GM21576 (cell line): Measurements from ENCODE around the gene KRTAP6-1.

Experiments used
- ATAC-seq: cut with Tn5 transposase; IDR thresholded peaks from one replicate; pipeline ENCODE4 v1.9.1; 2021; ENCODE audit warnings: mild to moderate bottlenecking, moderate library complexity; ENCODE audit not compliant: unreplicated experiment

Gene KRTAP6-1, protein sequence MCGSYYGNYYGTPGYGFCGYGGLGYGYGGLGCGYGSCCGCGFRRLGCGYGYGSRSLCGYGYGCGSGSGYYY

DNA sequence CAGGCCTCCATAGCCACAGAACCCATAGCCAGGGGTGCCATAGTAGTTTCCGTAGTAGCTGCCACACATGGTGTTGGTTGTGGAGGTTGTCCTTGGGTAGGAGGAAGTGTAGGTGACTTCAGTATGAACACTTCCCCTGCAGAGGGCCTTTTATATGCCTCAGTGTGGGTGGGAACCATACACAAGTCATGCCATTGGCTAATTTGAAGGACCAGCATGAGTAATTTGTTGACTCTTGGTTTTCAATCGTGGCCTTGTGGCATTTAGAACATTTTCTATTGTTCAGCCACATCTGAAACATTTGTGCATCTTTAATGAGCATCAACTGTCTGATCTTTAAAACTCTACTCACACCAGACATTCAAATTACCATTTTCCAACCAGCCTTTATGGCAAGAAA lies at the start of gene KRTAP6-1:
KRTAP6-1 (minus strand) TSS at position 95 of the 400 bp plus-strand sequence; CDS start at position 69, 26 bp downstream.
- no peak for ATAC-seq

DNA sequence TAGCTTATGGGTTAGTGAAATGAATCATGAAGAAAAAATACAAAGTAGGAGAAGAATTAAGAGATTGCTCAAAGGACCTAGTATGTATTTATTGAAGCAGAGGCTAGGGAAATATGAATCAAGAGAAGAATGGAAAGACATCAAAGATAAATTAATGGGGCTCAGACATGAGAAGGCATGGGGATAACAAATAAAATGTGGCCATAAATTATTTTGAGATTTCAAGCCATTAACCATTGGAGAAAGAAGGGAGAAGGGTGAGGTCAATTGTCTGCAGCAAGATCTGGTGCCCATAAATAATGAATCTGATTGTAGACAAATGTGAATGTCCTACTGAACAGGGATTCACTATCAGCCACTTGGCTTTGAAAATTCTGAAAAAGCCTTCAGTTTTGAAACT lies 39.2 kb upstream of the KRTAP6-1 start:
- ATAC-seq, result no peak

DNA sequence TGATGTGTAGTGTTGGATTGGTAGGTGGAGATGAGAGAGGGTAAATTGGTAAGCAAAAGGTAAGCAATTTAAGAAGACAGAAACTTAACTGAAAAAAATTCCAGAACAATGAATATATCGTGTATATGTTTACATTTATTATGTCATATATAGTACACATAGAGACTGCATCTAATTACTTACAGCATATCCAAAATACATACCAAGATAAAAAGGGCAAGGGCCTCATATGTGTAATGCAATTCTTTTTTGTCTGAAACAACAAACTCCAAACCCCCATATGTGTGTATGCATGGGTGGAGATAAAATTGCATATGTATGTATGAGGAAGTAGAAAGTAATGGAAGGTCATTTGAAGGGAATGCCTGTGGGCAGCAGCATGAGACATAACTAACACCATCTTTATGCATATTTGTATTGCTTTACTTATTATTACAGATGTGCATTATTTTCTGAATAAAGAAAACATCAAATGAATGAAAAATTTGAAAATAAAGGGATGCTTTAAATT lies 33.2 kb upstream of the KRTAP6-1 start:
- ATAC-seq, result no peak

DNA sequence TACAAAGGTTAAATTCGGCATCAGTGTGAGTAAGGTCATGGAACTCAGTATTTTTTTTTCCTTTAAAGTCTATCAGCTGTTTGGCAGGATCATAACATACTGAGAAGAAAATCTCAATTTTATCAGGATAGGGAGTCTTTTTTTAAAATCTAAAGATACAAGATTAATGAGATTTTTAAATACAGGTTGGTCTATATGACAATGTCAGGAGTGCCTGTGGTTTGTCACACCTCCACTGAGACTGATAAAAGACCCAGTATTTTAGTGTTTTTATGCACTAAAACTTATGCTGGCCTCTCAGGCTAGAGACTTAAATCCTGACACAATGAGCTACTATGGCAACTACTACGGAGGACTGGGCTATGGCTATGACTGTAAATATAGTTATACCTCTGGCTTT lies 28.8 kb upstream of the KRTAP6-1 start, which contains the start of gene KRTAP20-3:
KRTAP20-3 (plus strand) TSS at position 301 of the 400 bp plus-strand sequence.
- no peak for ATAC-seq

DNA sequence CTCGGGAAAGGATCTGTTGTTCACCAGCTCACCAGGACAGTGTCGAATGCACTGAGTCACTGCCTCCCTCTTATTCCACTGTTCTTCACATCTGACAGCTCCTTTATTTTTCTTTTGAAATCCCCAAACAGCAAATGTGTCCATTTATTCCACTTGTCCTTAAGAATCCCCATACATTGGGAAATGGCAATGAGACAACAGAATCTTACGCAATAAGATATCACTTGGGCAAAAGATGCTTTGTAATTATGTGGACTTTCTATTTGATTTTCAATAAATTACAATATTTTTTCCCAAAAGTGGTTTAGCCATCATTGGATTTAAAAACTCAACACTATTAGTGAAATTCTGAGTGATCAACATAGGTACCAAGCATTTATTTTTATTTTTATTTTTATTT lies 25.0 kb upstream of the KRTAP6-1 start:
- ATAC-seq, result no peak

DNA sequence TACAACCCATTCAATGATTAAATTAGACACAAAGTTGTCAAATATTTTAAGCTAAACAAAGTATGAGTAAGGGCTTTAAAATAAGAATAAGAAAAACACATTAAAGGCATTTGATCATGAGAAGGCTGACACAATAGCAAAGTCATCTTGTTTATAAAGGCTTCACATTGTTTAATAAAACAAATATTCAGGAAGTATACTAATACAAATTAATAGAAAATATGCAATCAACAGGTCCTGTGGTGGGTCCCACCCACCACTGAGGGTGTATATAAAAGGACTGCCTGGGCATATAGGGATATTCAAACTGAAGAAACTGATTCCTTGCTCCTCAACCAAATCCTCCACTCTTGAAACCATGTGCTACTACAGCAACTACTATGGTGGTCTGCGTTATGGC lies 21.2 kb upstream of the KRTAP6-1 start, which contains the start of gene KRTAP20-2:
KRTAP20-2 (plus strand) TSS at position 301 of the 400 bp plus-strand sequence; CDS start at position 359, 58 bp downstream.
- no peak for ATAC-seq

DNA sequence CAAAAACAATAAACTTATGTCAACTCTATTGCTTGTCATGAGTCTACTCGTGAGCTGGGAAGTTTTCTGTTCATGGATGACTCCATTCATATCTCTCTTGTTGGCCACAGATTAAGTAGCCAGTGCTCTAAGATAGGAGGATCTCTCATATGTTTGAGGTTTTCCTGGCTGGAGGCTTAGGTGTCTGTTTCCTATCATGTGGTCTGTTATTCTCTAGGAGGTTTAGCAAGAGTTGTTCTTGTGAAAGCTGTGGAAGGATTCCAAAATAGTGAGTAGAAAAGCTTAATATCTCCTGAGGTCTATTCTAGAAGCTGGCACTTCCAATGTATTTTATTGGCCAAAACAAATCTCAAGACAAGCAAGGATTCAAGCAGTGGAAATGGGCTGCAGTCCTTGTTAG lies 15.5 kb upstream of the KRTAP6-1 start:
- ATAC-seq, result no peak

DNA sequence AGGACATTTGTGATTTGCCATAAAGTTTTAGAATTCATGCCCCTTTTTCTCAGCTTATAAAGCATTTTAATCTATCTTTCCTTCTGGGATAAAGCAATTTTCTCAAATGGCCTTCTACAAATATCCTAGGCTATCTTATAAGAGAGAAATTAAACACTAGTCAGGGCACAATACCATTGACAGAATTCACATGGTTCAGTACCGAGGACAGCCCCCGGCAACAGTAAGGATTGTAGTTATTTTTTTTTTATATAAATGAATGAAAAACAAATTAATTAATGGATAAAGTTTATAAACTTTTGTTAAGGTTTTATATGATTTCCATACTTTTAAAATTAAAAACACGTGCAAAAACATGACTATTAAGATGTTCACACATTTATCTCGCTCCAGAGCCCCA lies 14.4 kb upstream of the KRTAP6-1 start:
- ATAC-seq, result no peak

DNA sequence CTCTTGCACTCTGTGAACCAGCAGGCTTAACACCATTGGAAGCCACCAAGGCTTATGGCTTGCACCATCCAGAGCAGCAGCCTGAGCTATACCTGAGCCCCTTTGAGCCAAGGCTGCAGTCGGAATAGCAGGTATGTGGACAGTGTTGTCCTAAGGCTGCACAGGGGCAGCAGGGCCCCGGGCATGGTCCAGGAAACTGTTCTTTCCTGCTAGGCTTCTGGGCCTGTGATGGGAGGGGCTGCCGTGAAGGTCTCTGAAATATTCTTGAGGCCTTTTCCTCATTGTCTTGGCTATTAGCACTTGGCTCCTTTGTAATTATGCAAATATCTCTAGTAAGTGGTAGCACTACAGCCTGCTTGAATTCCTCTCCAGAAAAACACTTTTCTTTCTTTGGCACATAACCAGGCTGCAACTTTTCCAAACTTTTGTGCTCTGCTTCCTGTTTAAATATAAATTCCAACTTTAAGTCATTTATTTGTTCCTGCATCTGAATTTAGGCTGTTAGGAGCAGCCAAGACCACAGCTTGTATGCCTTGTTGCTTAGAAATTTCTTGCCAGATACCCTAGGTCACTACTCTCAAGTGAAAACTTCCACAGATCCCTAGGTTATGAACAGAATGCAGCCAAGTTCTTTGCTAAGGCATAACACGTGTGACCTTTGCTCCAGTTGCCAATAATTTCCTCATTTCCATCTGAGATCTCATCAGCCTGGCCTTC lies 11.9 kb upstream of the KRTAP6-1 start:
- ATAC-seq, result no peak

DNA sequence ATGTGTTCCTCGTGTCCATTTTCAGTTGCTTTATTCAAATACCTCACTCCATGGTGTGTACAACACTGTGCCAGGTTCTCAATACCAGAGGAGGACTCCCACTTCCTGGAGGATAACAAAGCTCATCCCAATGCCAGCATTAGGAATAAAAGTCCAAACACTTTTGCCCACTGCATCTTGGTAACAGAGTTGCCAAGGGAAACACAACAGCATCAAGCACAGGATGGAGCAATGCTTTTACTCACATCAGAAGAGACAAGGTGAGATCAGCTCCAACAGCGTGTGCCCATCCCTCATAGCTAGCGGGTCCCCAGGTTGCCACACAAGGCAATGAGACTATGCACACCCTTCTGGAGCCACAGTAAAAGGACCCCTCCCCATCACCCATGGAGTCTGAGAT lies 9.6 kb upstream of the KRTAP6-1 start:
- no peak for ATAC-seq

DNA sequence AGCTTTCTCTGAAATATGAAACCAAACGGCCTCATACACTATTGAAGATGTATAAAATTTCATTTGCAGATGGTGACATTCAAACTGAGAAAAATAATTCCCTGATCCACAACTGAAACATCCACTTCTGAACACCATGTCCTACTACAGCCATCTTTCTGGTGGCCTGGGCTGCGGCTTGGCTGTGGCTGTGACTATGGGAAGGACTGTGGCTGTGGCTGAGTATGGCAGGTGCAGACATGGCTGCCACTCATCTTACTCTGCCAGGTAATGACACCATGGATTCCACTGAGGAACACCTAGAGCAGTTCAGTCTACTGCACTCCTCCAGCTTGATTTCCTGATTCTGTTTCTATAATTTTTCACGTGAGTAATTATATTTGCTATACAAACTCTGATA lies 6.8 kb upstream of the KRTAP6-1 start, which contains the start of gene KRTAP20-4:
KRTAP20-4 (plus strand) TSS at position 106 of the 400 bp plus-strand sequence.
- ATAC-seq, result no peak

DNA sequence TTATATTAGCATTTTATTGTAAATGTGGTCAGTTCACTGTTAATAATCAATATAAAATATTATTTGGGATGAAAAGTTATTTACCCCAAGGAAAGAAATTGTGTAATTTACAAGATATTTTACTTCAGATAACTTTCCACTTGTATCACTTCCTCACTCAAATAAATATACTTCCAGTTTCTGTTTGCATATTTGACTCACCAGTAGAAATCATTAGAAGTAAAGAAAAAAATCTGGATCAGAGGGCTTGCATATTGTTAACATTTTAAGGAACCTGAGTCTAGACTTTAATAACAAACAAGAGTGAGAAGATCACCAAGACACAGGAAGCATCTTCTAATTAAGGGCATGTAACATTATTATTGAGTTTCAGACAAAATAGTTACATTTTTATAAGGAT lies 6.3 kb upstream of the KRTAP6-1 start:
- ATAC-seq, result no peak

DNA sequence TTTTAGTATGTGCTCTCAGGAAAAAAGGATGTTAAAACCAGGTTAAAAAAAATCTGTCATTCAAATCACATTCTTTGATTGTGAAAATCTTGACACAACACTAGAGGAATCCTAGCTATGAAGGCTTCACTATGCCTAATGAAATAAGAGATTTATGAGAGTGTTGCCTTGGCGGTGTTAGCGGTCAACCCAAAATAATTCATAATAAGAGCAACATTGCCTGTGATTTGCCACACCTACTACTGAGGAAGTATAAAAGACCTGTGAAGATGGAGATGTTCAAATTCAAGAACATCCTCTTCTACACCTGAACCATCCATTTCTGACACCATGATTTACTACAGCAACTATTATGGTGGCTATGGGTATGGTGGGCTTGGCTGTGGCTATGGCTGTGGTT lies 2.4 kb upstream of the KRTAP6-1 start, which contains the start of gene KRTAP20-1:
KRTAP20-1 (plus strand) TSS at position 301 of the 400 bp plus-strand sequence; CDS start at position 331, 30 bp downstream.
- no peak for ATAC-seq

DNA sequence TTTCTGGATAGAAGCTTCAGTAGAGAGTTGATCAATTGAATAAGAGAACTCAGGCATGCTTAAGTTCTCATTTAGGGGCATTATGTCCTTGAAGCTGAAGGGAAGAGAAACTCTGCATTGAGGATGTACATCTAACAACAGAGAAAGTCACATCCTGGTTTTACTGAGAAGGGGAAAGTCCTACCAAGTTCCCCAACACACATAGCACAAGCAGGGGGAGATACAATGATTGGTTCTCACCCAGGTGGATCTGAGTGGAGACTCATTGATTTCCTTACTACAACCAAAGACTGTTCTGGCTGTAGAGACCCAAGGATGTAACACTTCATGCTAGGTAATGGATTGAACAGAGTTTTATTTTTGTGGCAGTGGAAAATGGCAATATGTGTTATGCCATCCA lies 1.5 kb upstream of the KRTAP6-1 start:
- ATAC-seq, result no peak

DNA sequence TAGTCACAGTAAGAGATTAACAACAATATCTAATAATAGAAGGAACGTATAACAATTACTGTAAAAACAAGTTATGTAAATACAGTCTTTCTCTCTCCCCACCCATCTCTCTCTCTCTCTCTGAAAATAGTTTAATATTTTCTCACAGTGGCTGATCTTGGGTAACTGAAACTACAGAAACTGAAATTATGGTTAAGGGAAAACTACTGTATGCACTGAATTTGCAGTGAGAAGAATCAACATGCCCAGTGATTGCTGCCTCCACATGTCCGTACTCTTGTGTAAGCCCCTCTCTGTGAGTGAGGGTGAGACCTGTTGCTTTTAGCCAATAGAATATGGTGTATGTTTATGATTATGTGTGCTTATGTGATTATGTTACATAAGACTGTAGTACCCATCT lies 1.6 kb downstream of the KRTAP6-1 start:
- ATAC-seq, result no peak

DNA sequence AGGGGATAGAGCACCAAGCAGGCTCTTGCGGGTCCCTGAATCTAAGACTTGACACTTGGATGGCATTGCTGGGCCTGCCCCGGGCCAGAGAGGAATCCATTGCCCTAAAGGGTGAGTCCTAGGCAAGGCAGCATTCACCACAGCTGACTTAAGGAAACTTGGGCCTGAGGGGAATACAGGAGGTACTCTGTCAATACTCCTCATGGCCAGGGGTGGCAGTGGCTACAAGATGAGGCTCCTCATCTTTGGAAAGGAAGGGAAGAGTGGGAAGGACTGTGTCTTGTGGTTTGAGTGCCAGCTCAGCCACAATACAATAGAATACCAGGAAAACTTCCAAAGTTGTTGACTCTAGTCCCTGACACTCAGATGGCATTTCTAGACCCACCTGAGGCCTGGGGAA lies 7.8 kb downstream of the KRTAP6-1 start:
- no peak for ATAC-seq

DNA sequence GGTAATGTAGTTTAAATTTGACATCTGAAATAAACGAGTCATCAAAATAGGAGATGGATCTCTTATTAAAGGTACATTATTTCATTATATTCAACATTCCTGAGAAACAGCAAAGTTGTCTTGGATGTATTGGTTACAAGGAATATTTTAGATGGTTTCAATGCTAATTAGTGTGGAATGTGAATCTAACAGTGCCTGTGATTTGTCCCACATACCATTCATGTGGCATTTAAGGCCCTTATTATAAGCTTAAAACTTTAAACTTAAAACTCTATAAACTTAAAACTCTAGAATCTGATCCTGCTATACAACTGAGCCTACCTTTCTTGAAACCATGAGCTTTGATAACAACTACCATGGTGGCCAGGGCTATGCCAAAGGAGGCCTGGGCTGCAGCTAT lies 12.9 kb downstream of the KRTAP6-1 start, which contains the start of gene KRTAP22-1:
KRTAP22-1 (plus strand) TSS at position 301 of the 400 bp plus-strand sequence.
- no peak for ATAC-seq

DNA sequence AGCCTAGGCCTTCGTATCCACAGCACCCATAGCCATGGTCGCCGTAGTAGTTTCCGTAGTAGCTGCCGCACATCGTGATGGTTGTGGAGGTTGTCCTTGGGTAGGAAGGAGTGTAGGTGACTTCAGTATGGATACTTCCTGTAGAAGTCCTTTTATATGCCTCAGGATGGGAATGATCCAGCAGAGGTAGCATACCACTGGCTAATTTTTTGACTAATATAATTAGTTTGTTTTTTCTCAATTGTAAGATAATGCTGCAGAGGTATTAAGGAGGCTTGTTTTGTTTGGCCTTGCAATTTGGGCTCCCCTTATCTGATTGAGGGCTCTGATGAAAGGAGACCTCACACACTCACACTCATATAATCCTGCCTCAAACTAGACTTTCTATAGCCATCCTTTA lies 14.9 kb downstream of the KRTAP6-1 start, which contains the start of gene KRTAP6-2:
KRTAP6-2 (minus strand) TSS at position 101 of the 400 bp plus-strand sequence; CDS start at position 73, 28 bp downstream.
- ATAC-seq, result no peak

DNA sequence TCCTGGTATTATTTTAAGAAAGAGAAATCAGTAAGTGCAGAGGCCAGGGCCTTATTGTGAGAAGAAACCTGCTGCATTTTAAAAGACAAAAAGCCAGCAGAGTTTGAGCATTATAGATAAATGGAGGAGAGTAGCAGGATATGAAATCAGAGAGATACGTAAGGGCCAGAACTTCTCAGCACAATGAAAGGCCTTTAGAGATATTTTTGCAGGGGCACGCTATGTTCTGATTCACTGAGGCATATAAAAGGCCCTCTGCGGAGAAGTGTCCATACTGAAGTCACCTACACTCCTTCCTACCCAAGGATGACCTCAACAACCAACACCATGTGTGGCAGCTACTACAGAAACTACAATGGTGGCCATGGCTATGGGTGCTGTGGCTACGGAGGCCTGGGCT lies 21.6 kb downstream of the KRTAP6-1 start, which contains the start of gene KRTAP6-3:
KRTAP6-3 (plus strand) TSS at position 301 of the 400 bp plus-strand sequence; CDS start at position 307, 6 bp downstream.
- no peak for ATAC-seq

DNA sequence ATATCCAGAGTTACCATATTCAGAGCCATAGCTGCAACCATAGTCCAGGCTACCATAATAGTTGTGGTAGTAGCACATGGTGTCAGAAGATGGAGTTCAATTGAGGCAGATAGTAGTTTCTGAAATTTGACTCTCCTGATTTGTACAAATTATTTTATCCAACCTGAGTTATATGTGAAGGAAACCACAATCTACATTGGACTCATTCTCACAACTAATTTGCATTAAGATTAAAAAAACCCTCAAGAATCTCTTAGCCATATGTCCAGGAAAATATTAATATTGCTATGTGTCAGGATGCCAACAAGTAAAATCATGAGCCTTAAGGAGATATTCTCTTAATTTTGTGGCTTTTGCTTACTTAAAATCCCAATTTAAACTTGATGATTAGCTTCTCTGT lies 23.4 kb downstream of the KRTAP6-1 start, which contains the start of gene KRTAP22-2:
KRTAP22-2 (minus strand) TSS at position 101 of the 400 bp plus-strand sequence.
- ATAC-seq, result no peak

DNA sequence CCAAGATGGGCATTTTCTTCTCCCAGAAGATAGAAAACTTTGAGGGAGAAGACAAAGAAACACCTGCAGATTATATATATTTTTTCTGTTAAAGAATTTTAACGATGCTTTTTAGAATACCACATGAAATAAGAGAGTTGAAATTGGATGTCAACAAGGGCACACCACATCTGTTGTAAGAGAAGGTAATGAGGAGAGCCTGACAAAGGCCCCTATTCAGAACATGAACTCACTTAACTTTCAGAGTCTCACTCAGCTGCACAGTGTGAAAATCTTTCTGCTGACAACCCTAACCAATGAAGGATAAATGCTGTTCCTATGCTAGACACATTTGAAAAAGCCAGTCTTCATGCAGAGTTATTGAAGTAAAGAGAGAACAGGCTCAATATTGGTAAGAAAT lies 30.9 kb downstream of the KRTAP6-1 start:
- ATAC-seq, result no peak

DNA sequence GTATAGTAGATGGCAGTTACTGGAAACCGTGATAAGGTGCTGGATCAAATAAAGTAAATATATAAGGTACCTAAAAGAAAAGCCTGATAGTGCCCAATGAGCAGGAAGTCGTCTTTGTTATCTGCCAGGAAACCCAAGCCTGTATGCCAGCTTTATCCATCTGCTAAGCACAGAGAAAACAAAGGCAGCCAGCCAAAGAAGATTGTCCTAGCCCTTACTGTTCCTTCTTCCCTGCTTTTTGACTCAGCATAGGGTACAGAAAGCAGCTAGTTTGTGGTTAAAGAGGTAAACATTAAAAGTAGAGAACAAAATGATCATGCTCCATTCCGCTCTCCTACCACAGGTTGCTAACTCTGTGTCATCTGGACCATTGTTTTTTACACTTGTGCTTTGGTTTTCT lies 33.6 kb downstream of the KRTAP6-1 start:
- ATAC-seq, result no peak
